ENCODE measurements around the gene RHOJ. TPM values are rescaled to one million over a fixed set of nuclear protein-coding genes. Genes with fewer than 3 reads are reported as not detected.

RHOJ gene
- total RNA-seq, 1 experiment from 2014 or later, result not detected

DNA sequence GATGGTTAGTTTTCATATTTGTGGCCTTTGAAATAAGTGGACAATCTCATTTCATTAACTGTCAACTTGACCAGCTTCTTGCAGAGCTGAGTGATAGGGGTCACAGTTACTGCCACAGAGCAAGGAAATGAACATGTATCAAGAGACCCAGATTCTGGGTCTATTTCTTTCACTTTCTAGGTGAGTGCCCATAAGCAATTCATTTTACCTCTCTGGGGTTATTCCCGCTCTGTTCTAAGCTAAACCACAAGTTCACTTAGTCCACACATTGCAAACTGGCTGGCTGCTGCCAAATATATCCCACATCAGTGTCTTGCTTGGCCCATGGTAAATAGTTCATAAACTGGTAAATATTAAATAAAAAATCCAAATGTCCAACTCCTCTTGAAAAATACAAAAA lies 84.6 kb downstream of the RHOJ start:
- no peaks in the 10 kb centered on the region for H3K36me3 ChIP-seq (ENCODE audit: control insufficient read depth, insufficient read depth, low read length)
- no peaks in the 10 kb centered on the region for H3K9me3 Mint-ChIP-seq (ENCODE audit: unreplicated experiment)
- TF ChIP-seq, protein P1, sequence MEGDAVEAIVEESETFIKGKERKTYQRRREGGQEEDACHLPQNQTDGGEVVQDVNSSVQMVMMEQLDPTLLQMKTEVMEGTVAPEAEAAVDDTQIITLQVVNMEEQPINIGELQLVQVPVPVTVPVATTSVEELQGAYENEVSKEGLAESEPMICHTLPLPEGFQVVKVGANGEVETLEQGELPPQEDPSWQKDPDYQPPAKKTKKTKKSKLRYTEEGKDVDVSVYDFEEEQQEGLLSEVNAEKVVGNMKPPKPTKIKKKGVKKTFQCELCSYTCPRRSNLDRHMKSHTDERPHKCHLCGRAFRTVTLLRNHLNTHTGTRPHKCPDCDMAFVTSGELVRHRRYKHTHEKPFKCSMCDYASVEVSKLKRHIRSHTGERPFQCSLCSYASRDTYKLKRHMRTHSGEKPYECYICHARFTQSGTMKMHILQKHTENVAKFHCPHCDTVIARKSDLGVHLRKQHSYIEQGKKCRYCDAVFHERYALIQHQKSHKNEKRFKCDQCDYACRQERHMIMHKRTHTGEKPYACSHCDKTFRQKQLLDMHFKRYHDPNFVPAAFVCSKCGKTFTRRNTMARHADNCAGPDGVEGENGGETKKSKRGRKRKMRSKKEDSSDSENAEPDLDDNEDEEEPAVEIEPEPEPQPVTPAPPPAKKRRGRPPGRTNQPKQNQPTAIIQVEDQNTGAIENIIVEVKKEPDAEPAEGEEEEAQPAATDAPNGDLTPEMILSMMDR (IDR thresholded peaks at IDR 0.05; ENCODE audit: insufficient read depth in 1 of 2, low read depth in 1 of 2, low read length in 1 of 2, severe bottlenecking in 1 of 2, unreplicated experiment in 1 of 2), result no peak
- peaks cover 2% of the 10 kb centered on the region for H3K27me3 Mint-ChIP-seq (ENCODE audit: insufficient read depth, unreplicated experiment)
- no peaks in the 10 kb centered on the region for H3K36me3 Mint-ChIP-seq (ENCODE audit: insufficient read depth, unreplicated experiment)
- POLR2A ChIA-PET, result no interaction called here
- no peaks in the 10 kb centered on the region for H3K4me1 ChIP-seq
- no peak overlapping the region for H3K4me3 ChIP-seq (ENCODE audit: low read depth, low read length)
- no TSS peak for BruUV-seq (replicated peaks)
- H3K27me3 ChIP-seq (replicated peaks; ENCODE audit: control insufficient read depth, insufficient read depth, low read length), result no peaks in the 10 kb centered on the region; the same call in none of the 2 replicates
- no peak for DNase-seq
- no peak overlapping the region for H3K27ac Mint-ChIP-seq (ENCODE audit: unreplicated experiment)
- no peaks in the 10 kb centered on the region for H3K4me1 Mint-ChIP-seq (ENCODE audit: low read depth, unreplicated experiment)
- no peak overlapping the region for H3K4me3 Mint-ChIP-seq (ENCODE audit: unreplicated experiment)
- intact Hi-C loops (cut with micrococcal nuclease; ENCODE audit: unreplicated experiment), result no loop called here
- CTCF ChIA-PET, result no interaction called here
- H3K9me3 ChIP-seq, result no peaks in the 10 kb centered on the region

DNA sequence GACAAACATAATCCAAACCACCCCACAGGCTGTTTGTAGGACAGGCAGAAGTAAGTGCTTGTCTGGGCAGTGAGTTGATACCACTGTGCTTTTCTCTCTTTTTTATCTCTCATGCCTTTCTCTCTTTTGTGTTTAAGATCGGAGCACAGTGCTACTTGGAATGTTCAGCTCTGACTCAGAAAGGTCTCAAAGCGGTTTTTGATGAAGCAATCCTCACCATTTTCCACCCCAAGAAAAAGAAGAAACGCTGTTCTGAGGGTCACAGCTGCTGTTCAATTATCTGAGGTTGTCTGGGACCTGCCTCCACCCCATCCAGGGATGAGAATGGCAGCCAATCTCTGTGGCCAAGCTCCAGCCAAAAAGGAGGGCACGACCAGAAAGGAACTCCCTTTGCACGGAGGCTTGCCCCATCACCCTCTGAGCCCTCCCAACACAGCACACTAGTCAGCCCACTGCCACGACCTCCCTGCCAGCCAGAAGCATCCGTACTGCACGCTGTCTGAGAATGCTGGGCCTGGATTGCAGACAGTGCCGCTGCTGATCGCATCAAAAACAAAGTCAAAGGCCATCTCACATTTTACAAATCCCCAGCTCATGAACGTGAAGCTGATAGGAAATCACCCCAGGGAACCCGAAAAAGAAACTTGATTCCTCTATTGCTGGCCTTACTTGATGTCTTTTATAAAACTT lies 86.6 kb downstream of the RHOJ start:
- H3K27me3 Mint-ChIP-seq (ENCODE audit: insufficient read depth, unreplicated experiment), result peaks cover 9% of the 10 kb centered on the region
- TF ChIP-seq, protein P1 (IDR thresholded peaks at IDR 0.05; ENCODE audit: insufficient read depth in 1 of 2, low read depth in 1 of 2, low read length in 1 of 2, severe bottlenecking in 1 of 2, unreplicated experiment in 1 of 2), result no peak
- CTCF ChIA-PET, result no interaction called here
- intact Hi-C loops (cut with micrococcal nuclease; ENCODE audit: unreplicated experiment), result no loop called here
- no peak overlapping the region for H3K4me3 Mint-ChIP-seq (ENCODE audit: unreplicated experiment)
- BruUV-seq (replicated peaks), result no TSS peak
- H3K4me3 ChIP-seq (ENCODE audit: low read depth, low read length), result no peak overlapping the region
- H3K9me3 Mint-ChIP-seq (ENCODE audit: unreplicated experiment), result no peaks in the 10 kb centered on the region
- H3K36me3 Mint-ChIP-seq (ENCODE audit: insufficient read depth, unreplicated experiment), result no peaks in the 10 kb centered on the region
- POLR2A ChIA-PET, result no interaction called here
- no peaks in the 10 kb centered on the region for H3K4me1 ChIP-seq
- no peak for DNase-seq
- no peaks in the 10 kb centered on the region for H3K36me3 ChIP-seq (ENCODE audit: control insufficient read depth, insufficient read depth, low read length)
- no peaks in the 10 kb centered on the region for H3K4me1 Mint-ChIP-seq (ENCODE audit: low read depth, unreplicated experiment)
- no peak overlapping the region for H3K27ac Mint-ChIP-seq (ENCODE audit: unreplicated experiment)
- no peaks in the 10 kb centered on the region; the same call in 1 of the 2 replicates for H3K27me3 ChIP-seq (replicated peaks; ENCODE audit: control insufficient read depth, insufficient read depth, low read length)
- H3K9me3 ChIP-seq, result no peaks in the 10 kb centered on the region

- CTCF ChIA-PET, result no interaction called here
- TF ChIP-seq, protein P1 (IDR thresholded peaks at IDR 0.05; ENCODE audit: insufficient read depth in 1 of 2, low read depth in 1 of 2, low read length in 1 of 2, severe bottlenecking in 1 of 2, unreplicated experiment in 1 of 2), result no peak
- no peak overlapping the region for H3K27ac Mint-ChIP-seq (ENCODE audit: unreplicated experiment)
- peaks cover 12% of the 10 kb centered on the region for H3K27me3 Mint-ChIP-seq (ENCODE audit: insufficient read depth, unreplicated experiment)
- H3K9me3 Mint-ChIP-seq (ENCODE audit: unreplicated experiment), result no peaks in the 10 kb centered on the region
- Histone ChIP-seq H3K27me3 (replicated peaks; ENCODE audit: control insufficient read depth, insufficient read depth, low read length) (no peaks in the 10 kb centered on the region; the same call in 1 of the 2 replicates), H3K9me3 (no peaks in the 10 kb centered on the region), H3K4me1 (no peaks in the 10 kb centered on the region), H3K4me3 (ENCODE audit: low read depth, low read length) (no peak overlapping the region), H3K36me3 (ENCODE audit: control insufficient read depth, insufficient read depth, low read length) (no peaks in the 10 kb centered on the region)
- intact Hi-C loops (cut with micrococcal nuclease; ENCODE audit: unreplicated experiment), result no loop called here
- H3K4me3 Mint-ChIP-seq (ENCODE audit: unreplicated experiment), result no peak overlapping the region
- no peaks in the 10 kb centered on the region for H3K36me3 Mint-ChIP-seq (ENCODE audit: insufficient read depth, unreplicated experiment)
- H3K4me1 Mint-ChIP-seq (ENCODE audit: low read depth, unreplicated experiment), result no peaks in the 10 kb centered on the region
- no TSS peak for BruUV-seq (replicated peaks)
- POLR2A ChIA-PET, result interaction anchor here (0.6 kb wide), 1 partner anchor 1183 kb away, joined by 3 read pairs; no protein-coding TSS in a partner anchor
- no peak for DNase-seq
Measured at GRCh38 chr14:63292805-63293204, 88.6 kb downstream of the RHOJ start.

Measured in Caco-2 (cell line).